Parathyroid adenoma (tissue), 2 donors: ENCODE data around the gene CDH3.

ENCODE experiments used
- H2AFZ ChIP-seq: fragments of 300-600 bp; sonication (generic); one replicate; pipeline ENCODE4 v1.7.0; 2017; ENCODE audit warnings: antibody characterized with exemption, mild to moderate bottlenecking
- H3K27ac ChIP-seq: fragments of 300-600 bp; sonication (generic); one replicate; pipeline ENCODE4 v1.7.0; 2017
- H3K27me3 ChIP-seq: fragments of 300-600 bp; sonication (generic); one replicate; pipeline ENCODE4 v1.7.0; 2017; ENCODE audit warnings: low read length; ENCODE audit not compliant: control insufficient read depth, insufficient read depth
- H3K36me3 ChIP-seq: fragments of 300-600 bp; sonication (generic); one replicate; pipeline ENCODE4 v1.7.0; 2017; ENCODE audit warnings: low read length; ENCODE audit not compliant: control insufficient read depth, insufficient read depth
- H3K4me1 ChIP-seq: fragments of 300-600 bp; sonication (generic); one replicate; pipeline ENCODE4 v1.7.0; 2017; ENCODE audit warnings: control low read depth
- H3K4me2 ChIP-seq: fragments of 300-600 bp; sonication (generic); one replicate; pipeline ENCODE4 v1.7.0; 2017; ENCODE audit warnings: low read length
- H3K4me3 ChIP-seq: fragments of 300-600 bp; sonication (generic); one replicate; pipeline ENCODE4 v1.7.0; 2017; ENCODE audit warnings: low read depth, low read length
- H3K79me2 ChIP-seq: fragments of 300-600 bp; sonication (generic); one replicate; pipeline ENCODE4 v1.7.0; 2017; ENCODE audit warnings: control low read depth
- H3K9ac ChIP-seq: fragments of 300-600 bp; sonication (generic); one replicate; pipeline ENCODE4 v1.7.0; 2017; ENCODE audit warnings: mild to moderate bottlenecking
- H3K9me3 ChIP-seq: fragments of 300-600 bp; sonication (generic); one replicate; pipeline ENCODE4 v1.7.0; 2017; ENCODE audit warnings: low read length; ENCODE audit not compliant: control insufficient read depth
- CTCF ChIP-seq: fragments of 300-600 bp; sonication (generic); IDR thresholded peaks from one replicate; pipeline ENCODE4 v1.7.0; 2017; ENCODE audit warnings: antibody characterized with exemption, mild to moderate bottlenecking
- donor health status: primary hyperparathyroidism.

CDH3 gene

GRCh38 chr16:68737046-68737729, 92.1 kb downstream of the CDH3 start, which contains the start of gene CDH1:
Gene CDH1, plus strand, starts transcription at chr16:68737292. Its CDS starts 124 bp downstream, at chr16:68737416.
- Histone ChIP-seq H3K4me2 (peak within 1 kb of the TSS; percentile 57), H3K9ac (peak within 1 kb of the TSS; percentile 95), H2AFZ (peak within 1 kb of the TSS; percentile 36), H3K27me3 (no peaks in the 10 kb centered on the region), H3K4me1 (peaks cover 47% of the 10 kb centered on the region), H3K9me3 (no peaks in the 10 kb centered on the region), H3K27ac (peak within 1 kb of the TSS; percentile 96), H3K36me3 (no peaks in the 10 kb centered on the region), H3K4me3 (peak within 1 kb of the TSS; percentile 96), H3K79me2 (peaks cover 29% of the 10 kb centered on the region)
- peak; percentile 25 for TF ChIP-seq CTCF

GRCh38 chr16:68737730-68738629, 92.9 kb downstream of the CDH3 start:
- H3K4me3 ChIP-seq: peak overlapping the region; percentile 96
- no peaks in the 10 kb centered on the region for H3K9me3 ChIP-seq
- peak overlapping the region; percentile 57 for H3K4me2 ChIP-seq
- peak overlapping the region; percentile 16 for H2AFZ ChIP-seq
- H3K4me1 ChIP-seq: peaks cover 46% of the 10 kb centered on the region
- peaks cover 29% of the 10 kb centered on the region for H3K79me2 ChIP-seq
- H3K36me3 ChIP-seq: no peaks in the 10 kb centered on the region
- H3K9ac ChIP-seq: peak overlapping the region; percentile 95
- peak; percentile 76 for TF ChIP-seq CTCF
- no peaks in the 10 kb centered on the region for H3K27me3 ChIP-seq
- peak overlapping the region; percentile 96 for H3K27ac ChIP-seq

- TF ChIP-seq CTCF: no peak
- H3K4me3 ChIP-seq: peak overlapping the region; percentile 21
- peak overlapping the region; percentile 16 for H3K4me2 ChIP-seq
- H2AFZ ChIP-seq: no peak overlapping the region
- H3K36me3 ChIP-seq: no peaks in the 10 kb centered on the region
- peaks cover 33% of the 10 kb centered on the region for H3K79me2 ChIP-seq
- no peak overlapping the region for H3K9ac ChIP-seq
- peaks cover 38% of the 10 kb centered on the region for H3K4me1 ChIP-seq
- H3K27me3 ChIP-seq: no peaks in the 10 kb centered on the region
- peak overlapping the region; percentile 96 for H3K27ac ChIP-seq
- H3K9me3 ChIP-seq: no peaks in the 10 kb centered on the region
These were observed 95.0 kb downstream of the CDH3 start for GRCh38 chr16:68739964-68740627.

GRCh38 chr16:68740628-68741346, 95.7 kb downstream of the CDH3 start:
- H3K79me2 ChIP-seq: peaks cover 37% of the 10 kb centered on the region
- no peak for TF ChIP-seq CTCF
- no peaks in the 10 kb centered on the region for H3K27me3 ChIP-seq
- no peaks in the 10 kb centered on the region for H3K36me3 ChIP-seq
- peak overlapping the region; percentile 16 for H3K4me2 ChIP-seq
- no peaks in the 10 kb centered on the region for H3K9me3 ChIP-seq
- peak overlapping the region; percentile 96 for H3K27ac ChIP-seq
- peaks cover 38% of the 10 kb centered on the region for H3K4me1 ChIP-seq
- no peak overlapping the region for H3K4me3 ChIP-seq
- no peak overlapping the region for H2AFZ ChIP-seq
- no peak overlapping the region for H3K9ac ChIP-seq
